ENCODE measurements around the gene GNAI2. TPM values are rescaled to one million over a fixed set of nuclear protein-coding genes. Genes with fewer than 3 reads are reported as not detected.
A peak's percentile ranks its signal among the peaks of the same experiment; 100 is the strongest.
"Not testable (repeated sequence)": the region's sequence is repeated elsewhere in the genome, so short reads cannot be mapped to it uniquely, and the experiment has no call there.

The GNAI2 gene
- total RNA-seq, 1 donor from 2014 or later, result 651 TPM

GRCh38 chr3:50224639-50225038, 11.4 kb upstream of the GNAI2 start:
- DNase-seq (ENCODE audit: low read depth, low spot score), result no peak

DNA sequence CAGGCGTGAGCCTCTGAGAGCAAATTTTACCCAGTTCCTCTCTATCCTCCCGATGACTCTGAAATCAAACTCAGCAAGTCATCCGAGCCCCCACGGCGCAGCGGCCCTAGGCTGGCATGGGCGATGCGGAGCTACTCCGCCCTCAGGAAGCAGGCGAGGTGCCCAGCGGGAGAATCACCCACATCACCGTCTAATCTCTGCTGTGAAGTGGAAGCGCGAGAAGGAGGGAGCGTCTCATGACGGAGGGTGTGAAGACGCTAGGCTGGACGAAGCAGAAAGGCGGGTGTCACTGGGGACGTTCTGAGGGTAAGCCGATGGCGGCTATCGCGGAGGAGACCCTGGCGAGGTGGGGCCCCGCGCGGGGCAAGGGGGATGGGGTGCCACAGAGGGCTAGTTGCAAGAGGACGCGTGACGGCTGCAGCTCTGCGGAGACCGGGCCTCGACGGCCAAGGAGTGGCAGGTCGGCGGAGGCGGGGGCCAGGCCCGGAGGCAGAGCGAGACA, 9.1 kb upstream of the GNAI2 start:
- DNase-seq (ENCODE audit: low read depth, low spot score), result no peak

DNA sequence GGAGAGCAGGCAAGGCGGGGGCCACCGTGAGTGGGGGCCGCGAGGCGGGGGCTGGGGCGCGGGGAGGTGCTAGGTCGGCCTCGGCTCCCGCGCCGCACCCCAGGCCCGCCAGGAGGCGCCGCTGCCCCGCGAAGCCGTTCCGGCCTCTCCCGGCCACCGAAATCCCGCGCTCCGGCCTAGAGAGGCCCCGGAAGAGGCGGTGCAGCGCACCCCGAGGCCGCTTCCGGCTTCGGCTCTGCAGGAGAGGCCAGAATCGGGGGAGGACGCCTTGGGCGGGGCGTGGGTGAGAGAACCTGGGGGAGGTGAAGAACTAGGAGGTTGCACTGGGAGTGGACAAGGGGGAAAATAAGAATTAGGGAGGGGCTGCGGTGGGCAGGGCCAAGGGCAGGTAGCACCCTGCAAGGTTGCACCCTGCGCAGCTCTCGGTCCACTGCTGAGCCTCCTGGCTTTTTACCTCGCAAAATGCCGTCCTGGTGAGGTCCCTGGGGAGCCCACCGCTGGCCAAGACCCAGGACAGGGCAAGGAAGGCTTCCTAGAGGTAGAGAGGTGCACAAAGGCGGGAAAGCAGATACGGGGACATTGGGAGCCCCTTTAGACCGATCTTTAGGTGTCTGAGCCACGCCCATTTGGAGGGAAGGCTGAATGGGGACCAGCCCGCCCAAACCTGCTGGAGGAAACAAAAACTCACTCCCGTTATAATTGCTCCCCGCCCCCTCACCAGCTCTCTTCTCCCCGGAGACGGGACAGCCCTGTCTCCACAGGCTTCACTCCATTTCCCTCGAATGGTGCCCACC, 8.4 kb upstream of the GNAI2 start:
- peak; percentile 22 for DNase-seq (ENCODE audit: low read depth, low spot score)

DNA sequence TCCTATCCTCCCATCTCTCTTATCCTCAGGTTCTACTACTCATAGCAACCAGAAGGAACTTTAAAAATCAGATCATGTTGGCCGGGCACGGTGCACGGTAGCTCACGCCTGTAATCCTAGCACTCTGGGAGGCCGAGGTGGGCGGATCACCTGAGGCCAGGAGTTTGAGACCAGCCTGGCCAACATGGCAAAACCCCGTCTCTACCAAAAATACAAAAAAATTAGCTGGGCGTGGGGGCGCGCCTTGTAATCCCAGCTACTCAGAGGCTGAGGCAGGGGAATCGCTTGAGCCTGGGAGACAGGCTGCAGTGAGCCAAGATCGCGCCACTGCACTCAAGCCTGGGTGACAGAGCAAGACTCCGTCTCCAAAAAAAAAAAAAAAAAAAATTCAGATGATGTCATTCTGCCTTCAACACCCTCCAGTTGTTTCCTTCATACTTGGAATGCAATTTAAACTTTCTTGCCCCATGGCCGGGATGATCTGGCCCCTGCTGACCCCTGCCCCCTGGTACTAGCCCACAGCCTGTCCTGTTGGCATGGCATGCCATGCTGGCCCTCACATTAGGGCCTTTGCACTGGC, 7.7 kb upstream of the GNAI2 start:
- not testable (repeated sequence) for DNase-seq (ENCODE audit: low read depth, low spot score)

DNA sequence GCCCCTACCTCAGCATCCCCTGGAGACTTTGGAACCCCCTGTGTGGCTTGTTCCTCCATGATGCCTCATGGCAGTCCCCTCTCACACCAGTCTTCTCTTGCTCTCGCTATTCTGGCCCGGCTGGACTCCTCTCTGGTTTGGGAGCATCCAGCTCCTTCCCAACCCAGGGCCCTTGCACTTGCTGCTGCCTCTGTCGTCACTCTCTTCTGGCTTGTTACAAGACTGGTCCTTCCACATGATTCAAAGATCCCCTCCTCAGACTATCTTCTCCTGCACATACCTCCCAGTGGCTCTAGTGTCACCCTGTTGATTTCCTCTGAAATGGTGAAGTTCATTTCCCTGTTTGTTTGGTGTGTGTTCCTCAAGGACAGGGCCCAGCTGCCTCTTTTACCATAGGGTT, 6.5 kb upstream of the GNAI2 start:
- no peak for DNase-seq (ENCODE audit: low read depth, low spot score)

DNA sequence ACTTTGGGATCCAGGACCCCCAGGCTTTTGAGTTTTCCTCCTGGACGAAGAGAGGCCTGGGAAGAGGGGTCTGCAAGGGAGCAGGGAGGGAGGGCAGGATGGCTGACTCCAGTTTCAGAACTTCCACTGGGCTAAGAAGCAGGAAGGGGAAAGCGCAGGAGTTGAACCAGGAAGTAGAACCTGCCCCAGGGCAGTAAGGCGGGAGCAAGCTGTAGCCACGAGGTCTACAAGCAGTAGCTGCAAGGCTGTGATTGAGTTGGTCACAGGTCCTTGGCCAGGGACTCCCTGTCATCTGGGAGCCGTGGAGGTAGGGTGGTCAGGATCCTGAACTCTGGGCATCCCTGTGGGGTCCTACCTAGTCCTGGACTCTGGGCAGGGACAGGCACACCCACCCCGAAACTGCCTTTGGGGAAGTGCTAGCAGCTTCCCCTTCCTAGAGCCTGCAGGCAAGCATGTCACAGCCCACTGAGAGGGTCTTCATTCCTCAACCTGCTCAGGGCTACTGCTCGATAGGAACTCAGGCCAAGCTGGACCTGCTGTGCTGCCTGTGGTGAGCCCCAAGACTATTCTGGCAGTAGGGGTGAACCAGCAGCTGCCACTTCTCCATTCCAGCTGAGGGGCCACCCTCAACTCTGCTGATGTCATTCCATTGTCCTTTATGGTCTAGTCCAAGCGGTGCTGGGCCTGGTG, 5.8 kb upstream of the GNAI2 start:
- no peak for DNase-seq (ENCODE audit: low read depth, low spot score)

- no peak for DNase-seq (ENCODE audit: low read depth, low spot score)
Measured at GRCh38 chr3:50230794-50231125, 5.2 kb upstream of the GNAI2 start.

GRCh38 chr3:50231581-50231980, 4.4 kb upstream of the GNAI2 start:
- no peak for DNase-seq (ENCODE audit: low read depth, low spot score)

GRCh38 chr3:50232303-50232702, 3.7 kb upstream of the GNAI2 start:
- no peak for DNase-seq (ENCODE audit: low read depth, low spot score)

DNA sequence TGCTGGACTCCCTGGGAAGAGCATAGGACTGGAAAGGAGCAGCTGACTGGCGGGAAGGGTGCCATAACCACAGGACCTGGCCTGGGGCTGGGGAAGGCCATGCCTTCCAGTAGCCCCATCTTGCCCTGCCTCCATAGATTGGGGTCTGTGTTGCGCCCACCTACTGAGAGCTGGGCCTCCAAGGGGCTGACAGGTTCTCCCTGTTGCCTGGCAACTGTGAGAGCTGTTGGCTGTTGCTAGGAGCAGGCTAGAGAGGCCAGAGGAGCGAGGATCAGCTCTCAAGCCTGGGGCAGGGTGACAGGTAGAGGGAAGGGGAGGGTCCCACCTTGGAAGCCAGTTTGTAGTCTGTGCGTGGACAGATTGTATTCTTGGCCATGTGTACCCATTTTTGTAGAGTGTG, 2.8 kb upstream of the GNAI2 start:
- DNase-seq (ENCODE audit: low read depth, low spot score), result no peak

DNA sequence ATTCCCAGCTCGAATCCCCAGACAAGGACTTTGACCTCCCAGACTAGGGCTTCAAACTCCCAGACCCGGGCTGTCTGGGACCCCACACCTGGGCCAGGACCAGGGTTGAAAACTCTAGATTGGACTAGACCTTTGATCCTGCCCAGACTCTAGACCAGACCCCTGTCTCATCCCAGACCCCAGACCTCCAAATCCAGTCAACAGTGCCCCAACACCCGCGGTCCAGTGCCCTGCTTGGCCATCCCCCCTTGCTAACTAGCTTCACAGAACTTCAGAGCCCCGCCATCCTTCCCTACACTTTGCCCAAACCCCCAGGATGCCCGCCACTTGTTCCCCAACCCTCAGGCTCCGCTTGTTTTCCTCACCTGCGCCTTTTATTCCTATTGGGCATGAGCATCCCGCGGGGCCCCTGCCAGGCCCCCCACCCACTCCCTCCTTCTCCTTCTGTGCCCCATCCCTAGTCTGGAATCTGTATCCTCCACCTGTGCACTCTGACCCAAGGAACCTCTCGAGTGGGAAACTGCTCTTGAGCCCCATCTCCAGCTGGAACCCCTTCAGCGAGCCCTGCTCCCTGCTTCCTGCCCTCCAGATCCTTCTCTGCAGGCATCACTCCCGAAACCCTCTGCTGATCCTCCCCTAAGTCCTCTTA, 604 bp downstream of the GNAI2 start:
- DNase-seq (ENCODE audit: low read depth, low spot score), result no peak

DNA sequence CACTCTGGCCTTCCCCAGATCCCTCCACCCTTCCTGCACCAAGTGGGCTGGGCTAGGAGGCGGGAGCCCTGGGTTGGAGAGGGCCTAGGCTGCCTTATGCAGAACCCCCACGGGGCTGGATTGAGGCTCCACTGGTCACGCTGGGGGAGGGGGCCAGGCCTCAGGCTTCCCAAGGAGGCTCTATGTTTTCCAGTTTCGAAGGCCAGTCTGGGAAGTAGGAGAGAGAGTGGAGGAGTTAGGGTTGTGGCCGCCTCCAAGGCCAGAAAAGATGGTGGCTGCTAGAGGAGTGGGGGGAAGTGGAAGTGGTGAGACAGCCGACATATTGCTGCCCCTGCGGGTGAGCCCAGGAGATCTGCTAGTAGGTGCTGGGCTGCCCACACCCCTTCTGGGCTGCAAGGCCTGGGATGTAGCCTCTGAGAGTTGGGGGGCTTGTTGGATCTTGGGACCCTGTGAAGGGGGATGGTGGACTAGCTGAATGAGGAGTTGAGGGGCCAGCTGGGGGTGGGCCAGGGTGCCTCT, 1.2 kb downstream of the GNAI2 start:
- DNase-seq (ENCODE audit: low read depth, low spot score), result no peak

DNA sequence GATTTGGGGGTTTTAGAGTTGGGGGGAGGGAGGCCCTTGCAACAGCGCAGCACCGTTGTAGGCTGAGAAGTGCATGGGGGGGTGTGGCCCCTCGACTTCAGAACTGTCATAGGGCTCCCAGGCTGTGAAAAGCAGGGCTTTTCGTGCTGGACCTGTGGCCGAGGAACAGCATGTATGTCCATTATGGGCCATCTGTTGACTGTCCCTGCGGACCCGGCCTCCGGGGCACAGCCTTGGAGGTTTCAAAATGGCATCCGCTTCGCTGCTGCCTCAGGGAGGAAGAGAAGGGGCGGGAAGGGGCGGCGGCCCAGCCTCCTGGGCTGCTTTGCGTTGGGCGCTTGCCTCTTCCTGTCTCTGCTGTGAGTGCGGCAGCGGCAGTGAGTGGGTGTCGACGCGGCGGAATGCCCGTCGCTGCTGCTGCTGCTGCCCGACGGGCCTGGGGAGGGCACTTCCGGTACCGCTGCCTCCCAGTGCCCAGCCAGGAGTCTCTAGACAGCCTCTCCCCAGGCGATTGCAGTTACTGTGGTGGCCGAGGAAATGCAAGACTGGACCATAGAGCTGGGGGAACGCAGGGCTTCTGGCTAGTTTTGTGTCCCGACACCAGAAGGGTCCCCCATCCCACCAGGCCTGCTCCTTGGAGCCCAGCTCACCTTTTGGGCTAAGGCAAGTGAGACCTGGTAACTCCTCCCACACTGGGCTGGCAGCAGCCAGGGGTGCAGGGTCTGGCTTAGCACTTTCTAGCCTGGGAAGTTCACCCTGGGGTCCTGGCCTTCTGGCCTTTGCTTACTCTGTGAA, 1.9 kb downstream of the GNAI2 start:
- peak; percentile 47 for DNase-seq (ENCODE audit: low read depth, low spot score)

GRCh38 chr3:50238549-50239026, 2.6 kb downstream of the GNAI2 start:
- no peak for DNase-seq (ENCODE audit: low read depth, low spot score)

GRCh38 chr3:50239649-50240048, 3.6 kb downstream of the GNAI2 start:
- no peak for DNase-seq (ENCODE audit: low read depth, low spot score)

DNA sequence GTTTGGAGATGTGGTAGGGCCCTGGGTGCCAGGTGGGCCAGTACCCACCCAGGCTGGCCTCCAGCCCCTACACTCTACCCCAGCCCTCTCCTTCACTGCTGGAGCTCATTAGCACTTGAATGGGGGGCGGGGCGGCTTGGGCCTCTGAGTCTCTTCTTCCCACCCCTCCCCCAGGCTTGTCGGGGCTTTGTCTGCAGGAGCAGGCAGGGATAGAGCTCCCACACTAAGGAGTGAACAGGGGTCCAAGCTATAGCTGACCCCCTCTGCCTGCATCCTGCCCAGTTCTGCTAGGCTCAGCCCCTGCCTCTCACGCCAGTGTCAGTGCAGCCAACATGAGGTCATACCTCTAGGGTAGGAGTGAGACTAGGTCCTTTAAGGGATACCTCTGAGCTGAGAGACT, 5.2 kb downstream of the GNAI2 start:
- no peak for DNase-seq (ENCODE audit: low read depth, low spot score)

GRCh38 chr3:50241713-50242380, 5.8 kb downstream of the GNAI2 start:
- no peak for DNase-seq (ENCODE audit: low read depth, low spot score)

GRCh38 chr3:50242381-50242770, 6.4 kb downstream of the GNAI2 start:
- DNase-seq (ENCODE audit: low read depth, low spot score), result no peak

DNA sequence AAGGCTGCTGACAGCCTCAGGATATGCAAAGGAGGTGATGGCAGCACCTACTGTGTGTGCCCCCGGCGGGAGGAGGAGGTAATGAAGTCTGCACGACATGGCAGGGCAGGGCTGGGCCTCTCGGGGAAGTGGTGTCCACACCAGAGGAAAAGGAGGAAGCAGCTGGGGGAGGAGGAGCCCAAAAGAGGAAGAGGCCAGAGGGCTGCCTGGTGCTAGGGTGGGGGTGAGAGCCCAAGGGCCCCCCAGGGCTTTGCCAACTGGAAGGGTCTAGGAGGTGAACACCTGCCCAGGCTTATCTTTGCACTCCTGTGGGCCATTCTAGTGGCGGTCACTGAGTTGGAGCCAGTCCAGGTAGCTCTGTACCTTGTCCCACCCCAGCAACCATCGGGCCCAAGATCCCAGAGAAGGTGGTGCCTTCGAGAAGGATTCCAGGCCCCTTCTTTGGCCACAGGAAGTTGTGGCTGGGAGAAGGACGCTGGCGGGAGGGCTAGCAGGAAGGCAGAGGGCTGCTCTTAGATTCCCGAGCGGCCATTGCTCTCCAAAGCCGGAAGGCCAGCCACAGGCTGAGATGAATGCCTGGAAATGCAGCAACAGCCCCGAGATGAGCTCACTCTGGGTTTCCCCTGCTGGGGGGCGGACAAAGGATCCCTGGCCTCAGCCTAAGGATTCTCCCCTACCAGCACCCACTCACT, 7.0 kb downstream of the GNAI2 start:
- peak; percentile 87 for DNase-seq (ENCODE audit: low read depth, low spot score)

- no peak for DNase-seq (ENCODE audit: low read depth, low spot score)
Measured at GRCh38 chr3:50243543-50243895, 7.5 kb downstream of the GNAI2 start.
